Testis (tissue), 3 donors: ENCODE measurements around the gene HIPK3. TPM values are rescaled to one million over a fixed set of nuclear protein-coding genes. Genes with fewer than 3 reads are reported as not detected.
A peak's percentile ranks its signal among the peaks of the same experiment; 100 is the strongest.

Experiments
- DNase-seq: peaks from one replicate; pipeline ENCODE4 v3.0.0-alpha.2; 2019
- H3K27ac ChIP-seq, 2 donors: fragments of 200-600 bp; sonication (generic); one replicate each; pipeline ENCODE4 v1.5.1; 2019
- H3K27me3 ChIP-seq: fragments of 200-600 bp; sonication (generic); one replicate; pipeline ENCODE4 v1.5.1; 2019
- H3K36me3 ChIP-seq: fragments of 200-600 bp; sonication (generic); one replicate; pipeline ENCODE4 v1.5.1; 2017; ENCODE audit warnings: low read depth; ENCODE audit errors: missing control alignments
- H3K4me1 ChIP-seq: fragments of 200-600 bp; sonication (generic); one replicate; pipeline ENCODE4 v1.5.1; 2019
- H3K4me3 ChIP-seq, 2 donors: fragments of 200-600 bp; sonication (generic); one replicate each; pipeline ENCODE4 v1.5.1; 2017 to 2019
- H3K9me3 ChIP-seq: fragments of 200-600 bp; sonication (generic); one replicate; pipeline ENCODE4 v1.5.1; 2017
- CTCF ChIP-seq, 3 experiments: fragments of 450-650 bp in 2 of 3; fragments of 200-600 bp in 1 of 3; sonication (generic) in 1 of 3; IDR thresholded peaks; one replicate each; pipeline ENCODE4 v1.5.1; 2016 to 2019; ENCODE audit warnings: antibody characterized with exemption in 3 of 3, mild to moderate bottlenecking in 2 of 3, moderate library complexity in 1 of 3
- POLR2A ChIP-seq: fragments of 450-650 bp; IDR thresholded peaks from one replicate; pipeline ENCODE4 v1.6.1; 2017; ENCODE audit warnings: antibody characterized with exemption, mild to moderate bottlenecking, moderate library complexity
- WGBS, 2 donors: methylation state at CpG; one replicate each; pipeline ENCODE4 v1.1.5; 2018; 5-methylcytosine and 5-hydroxymethylcytosine counted together
- intact Hi-C: fragments of 100-400 bp; cut with DNase I; formaldehyde crosslinking; loops from one replicate; pipeline ENCODE4 v1.15.1; 2023; ENCODE audit warnings: low total_unique reads
- polyA plus RNA-seq: library from polyadenylated mRNA; stranded (reverse); fragments of 350-450 nt; fragmentation: Illumina TruSeq; extraction: RNeasy Lipid Tissue Mini Kit (QIAGEN cat#74804); gene quantifications from one replicate; pipeline ENCODE4 v1.2.3, GENCODE V29; 2014; ENCODE audit warnings: low read depth, low replicate concordance; ENCODE audit not compliant: insufficient read depth
- total RNA-seq, 2 donors: library from RNA; depleted of rRNA; stranded (reverse); fragments of >200 nt; gene quantifications; one replicate each; pipeline ENCODE4 v1.2.3, GENCODE V29; 2016

Gene HIPK3
- total and polyA plus RNA-seq, 3 donors from 2014 or later, result 47.6 to 90.2 (median 86.3) TPM

DNA sequence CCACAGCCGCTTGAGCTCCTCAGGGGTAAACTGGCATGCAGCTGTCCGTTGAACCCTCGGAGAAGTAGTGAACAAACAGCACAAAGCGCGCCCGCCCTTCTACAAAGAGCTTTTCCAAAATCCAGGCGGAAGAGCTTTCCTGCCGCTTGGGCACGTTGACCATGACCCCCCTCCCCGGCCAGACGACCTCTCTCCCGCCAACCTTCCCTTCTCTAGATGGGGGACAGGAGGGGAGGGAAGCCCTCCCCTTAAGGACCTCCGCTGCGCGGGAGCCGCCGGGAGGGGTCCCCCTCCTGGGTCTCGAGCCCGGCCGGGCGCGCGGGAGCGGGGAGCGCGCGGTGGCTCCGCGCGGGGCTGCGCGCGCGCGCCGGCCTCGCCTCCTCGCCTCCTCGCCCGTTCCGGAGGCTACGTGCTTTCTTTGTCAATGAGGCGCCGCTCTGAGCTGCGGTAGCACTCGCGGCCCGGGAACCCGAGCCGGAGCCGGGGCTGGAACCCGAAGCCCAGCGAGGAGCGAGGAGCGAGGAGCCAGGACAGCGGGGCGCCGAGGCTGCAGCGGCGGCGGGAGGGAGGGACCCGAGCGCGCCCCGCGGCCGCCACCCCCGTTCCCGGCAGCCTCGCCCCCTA is 118.6 kb downstream of the HIPK3 start, which contains the start of gene KIAA1549L:
TSS of gene KIAA1549L (plus strand) at position 421 of the 624 bp plus-strand sequence.
- TF ChIP-seq CTCF (IDR thresholded peaks at IDR 0.05) (no peak), POLR2A (no peak)
- intact Hi-C loops, result no loop called here
- H3K27ac ChIP-seq, result no peak within 1 kb of the TSS
- no peaks in the 10 kb centered on the region for H3K36me3 ChIP-seq
- DNase-seq, result no peak
- peak within 1 kb of the TSS; percentile 39 to 41 for H3K4me3 ChIP-seq
- H3K9me3 ChIP-seq, result no peaks in the 10 kb centered on the region
- H3K27me3 ChIP-seq, result no peaks in the 10 kb centered on the region
- H3K4me1 ChIP-seq, result no peaks in the 10 kb centered on the region
- 0 to 1% methylated on average over 10 to 31 of the region's 70 CpGs for WGBS, 2 donors

DNA sequence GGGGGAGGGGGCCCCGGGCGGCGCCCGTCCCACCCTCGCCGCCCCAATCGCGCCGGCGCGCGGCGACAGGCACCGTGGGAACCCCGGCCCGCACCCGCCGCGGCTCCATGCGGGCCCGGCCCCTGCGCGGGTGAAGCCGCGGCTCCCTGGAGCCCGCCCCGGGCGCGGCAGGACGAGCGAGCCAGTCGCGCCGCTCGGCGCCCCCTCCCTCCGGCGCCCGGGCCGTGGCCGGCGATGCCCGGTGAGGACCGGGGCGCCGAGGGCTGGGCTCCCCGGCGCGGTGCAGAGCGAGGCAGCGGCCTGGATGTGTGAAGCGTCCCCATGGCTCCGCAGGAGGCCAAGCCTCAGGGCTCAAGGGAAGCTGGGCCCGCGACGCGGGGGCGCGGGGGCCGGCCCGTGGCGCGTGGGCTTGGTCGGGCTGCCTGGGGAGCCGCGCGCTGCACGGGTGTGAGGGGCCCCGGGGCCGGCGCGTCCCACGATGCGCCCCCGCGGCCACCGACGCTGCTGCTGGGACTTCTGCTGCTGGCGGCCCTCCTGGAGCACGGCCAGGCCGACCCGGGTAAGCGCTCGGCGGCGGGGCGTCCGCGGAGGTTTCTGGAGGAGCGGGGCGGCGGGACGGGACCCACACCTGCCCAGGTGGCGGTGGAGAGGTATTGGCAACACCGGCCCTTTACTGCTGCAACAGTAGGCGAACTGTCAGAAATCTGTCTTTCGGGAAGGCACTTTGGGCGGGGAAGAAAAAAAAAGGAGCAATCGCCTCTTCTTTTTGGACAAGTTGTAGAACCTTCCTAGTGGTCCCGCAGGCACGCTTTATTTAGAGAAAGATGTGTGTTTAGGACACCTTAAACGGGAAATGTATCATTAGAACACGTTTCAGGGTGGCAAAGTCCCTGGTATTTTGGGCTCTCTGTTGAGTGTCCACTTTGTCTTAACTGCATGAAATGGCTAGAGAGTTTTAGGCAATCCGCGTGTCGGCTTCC is 119.4 kb downstream of the HIPK3 start:
- WGBS, 2 donors, result 3 to 6% methylated on average over 37 to 57 of the region's 106 CpGs
- Histone ChIP-seq H3K9me3 (no peaks in the 10 kb centered on the region), H3K4me1 (no peaks in the 10 kb centered on the region), H3K27me3 (no peaks in the 10 kb centered on the region), H3K36me3 (no peaks in the 10 kb centered on the region), H3K4me3 (peak overlapping the region; percentile 39 to 41), H3K27ac (no peak overlapping the region)
- DNase-seq, result no peak
- TF ChIP-seq POLR2A (no peak), CTCF (IDR thresholded peaks at IDR 0.05) (no peak)
- intact Hi-C loops, result no loop called here

DNA sequence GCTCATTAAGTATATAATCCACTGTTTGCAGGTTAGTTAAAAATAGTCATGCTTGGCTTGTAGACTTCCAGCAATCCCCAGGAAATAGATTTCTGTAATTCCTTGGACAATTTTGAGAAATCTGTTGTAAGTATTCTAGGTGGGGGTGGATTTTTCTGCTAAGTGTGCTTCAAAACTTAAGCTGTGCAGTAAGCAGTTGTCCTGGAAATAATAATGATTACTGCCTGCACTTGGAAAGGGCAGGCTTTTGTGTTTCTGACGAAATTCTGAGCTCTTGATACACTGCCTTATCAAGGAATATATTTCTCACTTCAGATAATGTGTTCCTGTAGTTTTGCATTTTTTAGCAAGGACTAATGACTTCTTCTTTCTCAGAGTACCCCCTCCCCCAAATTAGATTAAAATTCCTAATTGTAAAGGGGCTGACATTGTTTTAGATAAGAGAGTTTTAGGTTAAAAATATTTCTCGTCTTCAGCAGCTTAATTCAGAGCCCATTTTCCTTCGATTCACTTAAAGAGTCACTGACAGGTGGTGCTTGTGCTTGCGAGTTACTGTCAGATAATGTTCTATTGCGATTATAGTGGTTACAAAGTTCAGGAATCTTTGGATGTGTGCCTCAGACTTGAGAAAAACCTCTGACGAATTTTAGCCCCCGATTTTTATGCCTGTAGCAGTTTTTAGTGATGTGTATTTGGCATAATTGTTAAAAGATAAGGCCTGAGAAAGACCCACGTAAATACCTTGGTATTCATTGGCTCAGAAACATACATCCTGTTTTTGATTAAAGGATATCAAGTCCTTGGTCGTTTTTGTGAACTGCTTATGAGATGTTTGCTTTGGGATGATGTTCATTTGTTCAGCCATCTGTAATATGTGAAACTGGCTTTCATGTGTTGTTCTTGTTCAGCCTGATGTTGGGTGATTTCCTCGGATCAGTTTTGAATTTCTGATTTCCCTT is 120.5 kb downstream of the HIPK3 start:
- Histone ChIP-seq H3K9me3 (no peaks in the 10 kb centered on the region), H3K27ac (no peak overlapping the region), H3K4me1 (no peaks in the 10 kb centered on the region), H3K27me3 (no peaks in the 10 kb centered on the region), H3K4me3 (no peak overlapping the region), H3K36me3 (no peaks in the 10 kb centered on the region)
- DNase-seq, result no peak
- intact Hi-C loops, result no loop called here
- TF ChIP-seq POLR2A (no peak), CTCF (IDR thresholded peaks at IDR 0.05) (no peak)
- 23 to 32% methylated on average over 10 of the region's 10 CpGs for WGBS, 2 donors

DNA sequence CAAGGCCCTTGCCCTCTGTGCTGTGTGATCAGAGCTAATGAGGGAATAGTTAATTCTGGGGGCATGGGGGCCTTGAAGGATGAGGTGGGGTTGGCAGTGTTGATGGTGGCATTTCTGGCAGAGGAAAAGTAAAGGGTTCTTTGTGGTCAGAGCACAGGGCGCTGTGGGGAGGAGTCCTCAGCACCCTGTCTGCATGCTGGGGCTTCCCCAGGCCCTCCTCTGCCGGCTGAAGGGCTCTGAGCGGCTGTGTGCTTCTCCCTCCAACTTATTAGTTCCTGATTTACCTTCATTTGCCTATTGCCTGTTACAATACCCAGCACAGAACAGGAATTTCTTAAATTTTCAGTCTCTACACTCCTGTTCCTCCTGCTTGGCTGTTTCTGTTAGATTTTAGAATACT is 122.8 kb downstream of the HIPK3 start:
- intact Hi-C loops, result no loop called here
- Histone ChIP-seq H3K27ac (no peak overlapping the region), H3K4me3 (no peak overlapping the region), H3K36me3 (no peaks in the 10 kb centered on the region), H3K9me3 (no peaks in the 10 kb centered on the region), H3K27me3 (no peaks in the 10 kb centered on the region), H3K4me1 (no peaks in the 10 kb centered on the region)
- TF ChIP-seq CTCF (IDR thresholded peaks at IDR 0.05), result no peak
- TF ChIP-seq POLR2A, result no peak
- no peak for DNase-seq
- WGBS, 2 donors, result 80 to 83% methylated on average over 3 of the region's 3 CpGs
